ENCODE data around the gene GPC3. TPM values are rescaled to one million over a fixed set of nuclear protein-coding genes. Genes with fewer than 3 reads are reported as not detected.
"Not testable (repeated sequence)": the region's sequence is repeated elsewhere in the genome, so short reads cannot be mapped to it uniquely, and the experiment has no call there.

GPC3 gene
- total RNA-seq, 1 donor from 2014 or later = not detected

- DNase-seq (ENCODE audit: low read depth in 2 of 2) = not testable (repeated sequence)
Observed at GRCh38 chrX:133526773-133527172, 458.6 kb downstream of the GPC3 start.

GRCh38 chrX:133523526-133523925 is 461.9 kb downstream of the GPC3 start:
- no peak for DNase-seq (ENCODE audit: low read depth in 2 of 2)

- no peak for DNase-seq (ENCODE audit: low read depth in 2 of 2)
Observed at GRCh38 chrX:133523081-133523487, 462.3 kb downstream of the GPC3 start.

- no peak for DNase-seq (ENCODE audit: low read depth in 2 of 2)
Observed at GRCh38 chrX:133516686-133517085, 468.7 kb downstream of the GPC3 start.

- no peak for DNase-seq (ENCODE audit: low read depth in 2 of 2)
Observed at GRCh38 chrX:133514486-133514885, 470.9 kb downstream of the GPC3 start.

GRCh38 chrX:133513123-133513522 is 472.3 kb downstream of the GPC3 start:
- no peak for DNase-seq (ENCODE audit: low read depth in 2 of 2)

GRCh38 chrX:133511041-133511440 is 474.4 kb downstream of the GPC3 start:
- DNase-seq (ENCODE audit: low read depth in 2 of 2) = no peak

GRCh38 chrX:133497356-133497755 is 488.0 kb downstream of the GPC3 start:
- DNase-seq (ENCODE audit: low read depth in 2 of 2) = no peak

GRCh38 chrX:133495464-133496391 is 489.7 kb downstream of the GPC3 start:
- DNase-seq (ENCODE audit: low read depth in 2 of 2) = no peak

GRCh38 chrX:133493366-133493765 is 492.0 kb downstream of the GPC3 start:
- DNase-seq (ENCODE audit: low read depth in 2 of 2) = no peak

GRCh38 chrX:133490955-133491354 is 494.4 kb downstream of the GPC3 start:
- no peak for DNase-seq (ENCODE audit: low read depth in 2 of 2)

All from lung microvascular endothelial cell (primary cell).